SK-N-SH (cell line): ENCODE measurements around the gene NGB. TPM values are rescaled to one million over a fixed set of nuclear protein-coding genes. Genes with fewer than 3 reads are reported as not detected.
"Not testable (repeated sequence)": the region's sequence is repeated elsewhere in the genome, so short reads cannot be mapped to it uniquely, and the experiment has no call there.

Source experiments
- CTCF ChIA-PET: fragments of 300-600, 350-600 bp; formaldehyde crosslinking; extraction: SDS; loops from one replicate; lab custom pipeline; 2021; lab: Yijun Ruan, JAX
- POLR2A ChIA-PET: fragments of 350-600 bp; sonication (Branson Sonifier 250); formaldehyde crosslinking; extraction: SDS; loops from one replicate; lab custom pipeline; 2020; ENCODE audit warnings: antibody characterized with exemption, inconsistent platforms; lab: Yijun Ruan, JAX
- DNase-seq: peaks from one replicate; pipeline ENCODE4 v3.0.0; 2012
- H2AFZ ChIP-seq: fragments of 200-600 bp; sonication (generic); 2 replicates; pipeline ENCODE4 v1.8.1; 2016; ENCODE audit warnings: antibody characterized with exemption, mild to moderate bottlenecking, low read depth
- H3F3A ChIP-seq: fragments of 200-600 bp; sonication (generic); replicated peaks from 2 replicates; pipeline ENCODE3; 2016; ENCODE audit warnings: antibody characterized with exemption, mild to moderate bottlenecking; ENCODE audit not compliant: insufficient read depth
- H3K27ac ChIP-seq, 2 experiments: fragments of 200-500 bp in 1 of 2; fragments of 200-600 bp in 1 of 2; sonication (Bioruptor generic) in 1 of 2; sonication (generic), shearing (Covaris generic) in 1 of 2; 2 replicates each; pipeline versions ENCODE4 v1.5.1 to v1.6.1; 2014 to 2016; ENCODE audit warnings: low read depth in 2 of 2, inconsistent platforms in 1 of 2, low read length in 1 of 2, mild to moderate bottlenecking in 1 of 2, mixed read lengths in 1 of 2
- H3K27me3 ChIP-seq: fragments of 200-600 bp; sonication (generic), shearing (Covaris generic); 2 replicates; pipeline ENCODE4 v1.6.1; 2016; ENCODE audit warnings: mixed run types; ENCODE audit not compliant: insufficient read depth
- H3K36me3 ChIP-seq, 2 experiments: fragments of 200-500 bp in 1 of 2; fragments of 200-600 bp in 1 of 2; sonication (Bioruptor generic) in 1 of 2; sonication (generic) in 1 of 2; replicated peaks in 1 of 2; 2 replicates each; pipeline versions ENCODE3 to v1.5.1; 2014 to 2016; ENCODE audit warnings: low read length in 1 of 2, mild to moderate bottlenecking in 1 of 2; ENCODE audit not compliant: insufficient read depth in 2 of 2, control insufficient read depth in 1 of 2
- H3K4me1 ChIP-seq, 2 experiments: fragments of 200-500 bp in 1 of 2; fragments of 200-600 bp in 1 of 2; sonication (Bioruptor generic) in 1 of 2; sonication (generic), shearing (Covaris generic) in 1 of 2; 2 replicates each; pipeline versions ENCODE4 v1.5.1 to v1.6.1; 2014 to 2016; ENCODE audit warnings: low read depth in 1 of 2, low read length in 1 of 2, mixed run types in 1 of 2; ENCODE audit not compliant: insufficient read depth in 2 of 2, control insufficient read depth in 1 of 2
- H3K4me2 ChIP-seq: fragments of 200-600 bp; sonication (generic), shearing (Covaris generic); 2 replicates; pipeline ENCODE4 v1.6.1; 2017; ENCODE audit warnings: mixed run types
- H3K4me3 ChIP-seq, 2 experiments: fragments of 200-500 bp in 1 of 2; fragments of 200-600 bp in 1 of 2; sonication (Bioruptor generic) in 1 of 2; sonication (generic), shearing (Covaris generic) in 1 of 2; 2 replicates each; pipeline versions ENCODE4 v1.5.1 to v1.8.1; 2014 to 2016; ENCODE audit warnings: low read depth in 2 of 2, inconsistent platforms in 1 of 2, low read length in 1 of 2, mild to moderate bottlenecking in 1 of 2, mixed read lengths in 1 of 2, moderate library complexity in 1 of 2
- H3K79me2 ChIP-seq: fragments of 200-600 bp; sonication (generic); 2 replicates; pipeline ENCODE4 v1.8.1; 2017; ENCODE audit warnings: mild to moderate bottlenecking; ENCODE audit not compliant: insufficient read depth
- H3K9ac ChIP-seq: fragments of 200-600 bp; sonication (generic); 2 replicates; pipeline ENCODE4 v1.6.1; 2017; ENCODE audit warnings: mixed run types
- H3K9me2 ChIP-seq: fragments of 200-600 bp; sonication (generic); 2 replicates; pipeline ENCODE4 v1.6.1; 2017; ENCODE audit warnings: mixed run types
- H3K9me3 ChIP-seq: fragments of 200-600 bp; sonication (generic); 2 replicates; pipeline ENCODE4 v1.6.1; 2017; ENCODE audit warnings: mixed run types, mild to moderate bottlenecking, moderate library complexity
- H4K20me1 ChIP-seq: fragments of 200-600 bp; sonication (generic); 2 replicates; pipeline ENCODE4 v1.6.1; 2017; ENCODE audit warnings: mild to moderate bottlenecking, mixed run types; ENCODE audit not compliant: insufficient read depth
- CHD2 ChIP-seq: fragments of 150-350 bp; IDR thresholded peaks from 2 replicates; pipeline ENCODE4 v1.6.1; 2018; ENCODE audit warnings: low read length; ENCODE audit not compliant: partially characterized antibody
- FOXJ3 ChIP-seq: sonication (generic); formaldehyde crosslinking; IDR thresholded peaks from 2 replicates; pipeline ENCODE4 v1.5.1; 2020; ENCODE audit warnings: mild to moderate bottlenecking, missing genetic modification reagents
- FOXM1 ChIP-seq: IDR thresholded peaks from 2 replicates; pipeline ENCODE4 v1.4.0; 2012; ENCODE audit warnings: low read depth, mild to moderate bottlenecking
- GABPA ChIP-seq: IDR thresholded peaks from 2 replicates; pipeline ENCODE4 v1.4.0; 2012; ENCODE audit warnings: low read depth, mild to moderate bottlenecking
- GATA2 ChIP-seq: sonication (generic); formaldehyde crosslinking; IDR thresholded peaks from 2 replicates; pipeline ENCODE4 v1.5.0; 2020; ENCODE audit warnings: mild to moderate bottlenecking, missing genetic modification reagents
- MXI1 ChIP-seq: IDR thresholded peaks from 2 replicates; pipeline ENCODE4 v1.6.1; 2012; ENCODE audit warnings: mild to moderate bottlenecking, low read depth, low read length, improper control_type of control experiment
- RAD21 ChIP-seq: IDR thresholded peaks from 2 replicates; pipeline ENCODE4 v1.6.1; 2012; ENCODE audit warnings: mild to moderate bottlenecking, low read length
- SIN3A ChIP-seq: IDR thresholded peaks from 2 replicates; pipeline ENCODE4 v1.6.1; 2012; ENCODE audit warnings: low read depth, mild to moderate bottlenecking, low read length, moderate library complexity, borderline replicate concordance
- SMC3 ChIP-seq: IDR thresholded peaks from 2 replicates; pipeline ENCODE4 v1.6.1; 2012; ENCODE audit warnings: low read depth, low read length, improper control_type of control experiment
- TCF12 ChIP-seq: IDR thresholded peaks from 2 replicates; pipeline ENCODE4 v1.4.0; 2012
- WGBS: methylation state at CpG from one replicate; pipeline ENCODE4 v1.1.6; 2017; ENCODE audit warnings: low lambda C conversion rate; 5-methylcytosine and 5-hydroxymethylcytosine counted together
- polyA plus RNA-seq, 3 experiments: library from polyadenylated mRNA; depleted of rRNA; stranded (reverse); fragments of >200 nt; gene quantifications; 2 replicates each; pipeline ENCODE4 v1.2.3, GENCODE V29; 2012
- TF ChIP-seq, protein P1 (sequence below): fragments of 200-600 bp; sonication (generic); IDR thresholded peaks from 2 replicates; pipeline ENCODE4 v1.6.1; 2017; ENCODE audit warnings: antibody characterized with exemption, mild to moderate bottlenecking, moderate library complexity
- TF ChIP-seq, protein P2 (sequence below): IDR thresholded peaks from 2 replicates; pipeline ENCODE4; 2012
- TF ChIP-seq, protein P3 (sequence below): IDR thresholded peaks from 2 replicates; pipeline ENCODE4 v1.4.0; 2012; ENCODE audit warnings: low read depth, borderline replicate concordance
- TF ChIP-seq, protein P4 (sequence below): fragments of 150-350 bp; IDR thresholded peaks from 2 replicates; pipeline ENCODE4 v1.6.1; 2016; ENCODE audit warnings: mild to moderate bottlenecking, low read depth, low read length

Gene NGB
- polyA plus RNA-seq, 1 of the 3 experiments (the other 2 are of a cell fraction): not detected

DNA sequence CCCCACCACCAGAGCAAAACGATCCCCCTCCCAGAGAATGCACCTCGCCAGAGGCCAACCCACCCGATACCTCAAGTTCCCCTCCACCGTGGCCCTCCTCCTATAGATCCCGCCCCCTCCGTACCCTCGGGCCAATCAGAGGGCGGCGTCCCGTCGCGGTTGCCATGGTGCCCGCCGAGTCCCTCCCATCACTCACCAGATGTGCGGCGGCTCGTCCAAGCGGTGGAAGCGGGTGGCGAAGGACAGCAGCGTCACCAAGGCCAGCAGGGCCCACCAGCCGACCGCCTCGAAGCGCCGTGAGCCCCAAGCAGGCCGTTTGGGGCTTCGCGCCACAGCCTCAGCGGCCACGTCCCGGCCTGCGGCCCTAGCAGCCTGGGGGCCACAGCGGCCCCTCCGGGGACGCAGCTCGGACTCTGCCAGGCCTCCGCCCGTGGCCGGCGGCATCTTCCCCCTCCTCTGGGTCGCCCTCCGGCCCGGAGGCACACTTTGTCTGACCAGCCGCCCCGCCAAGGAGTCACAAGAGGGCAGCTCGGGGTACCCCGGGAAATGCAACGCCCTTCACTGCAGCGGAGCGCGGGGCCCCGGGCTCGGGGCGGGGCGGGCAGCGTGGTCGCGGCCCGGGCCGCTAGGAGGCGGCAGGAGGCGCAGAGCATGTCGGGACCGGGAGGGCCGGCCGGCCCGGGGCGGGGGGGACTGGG is 49.4 kb upstream of the NGB start, which contains the start of gene POMT2 (continued):
- TF ChIP-seq RAD21: no peak
- TF ChIP-seq, protein P1, sequence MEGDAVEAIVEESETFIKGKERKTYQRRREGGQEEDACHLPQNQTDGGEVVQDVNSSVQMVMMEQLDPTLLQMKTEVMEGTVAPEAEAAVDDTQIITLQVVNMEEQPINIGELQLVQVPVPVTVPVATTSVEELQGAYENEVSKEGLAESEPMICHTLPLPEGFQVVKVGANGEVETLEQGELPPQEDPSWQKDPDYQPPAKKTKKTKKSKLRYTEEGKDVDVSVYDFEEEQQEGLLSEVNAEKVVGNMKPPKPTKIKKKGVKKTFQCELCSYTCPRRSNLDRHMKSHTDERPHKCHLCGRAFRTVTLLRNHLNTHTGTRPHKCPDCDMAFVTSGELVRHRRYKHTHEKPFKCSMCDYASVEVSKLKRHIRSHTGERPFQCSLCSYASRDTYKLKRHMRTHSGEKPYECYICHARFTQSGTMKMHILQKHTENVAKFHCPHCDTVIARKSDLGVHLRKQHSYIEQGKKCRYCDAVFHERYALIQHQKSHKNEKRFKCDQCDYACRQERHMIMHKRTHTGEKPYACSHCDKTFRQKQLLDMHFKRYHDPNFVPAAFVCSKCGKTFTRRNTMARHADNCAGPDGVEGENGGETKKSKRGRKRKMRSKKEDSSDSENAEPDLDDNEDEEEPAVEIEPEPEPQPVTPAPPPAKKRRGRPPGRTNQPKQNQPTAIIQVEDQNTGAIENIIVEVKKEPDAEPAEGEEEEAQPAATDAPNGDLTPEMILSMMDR: peak; percentile 50
- no peak for TF ChIP-seq GABPA
- TF ChIP-seq, protein P2, sequence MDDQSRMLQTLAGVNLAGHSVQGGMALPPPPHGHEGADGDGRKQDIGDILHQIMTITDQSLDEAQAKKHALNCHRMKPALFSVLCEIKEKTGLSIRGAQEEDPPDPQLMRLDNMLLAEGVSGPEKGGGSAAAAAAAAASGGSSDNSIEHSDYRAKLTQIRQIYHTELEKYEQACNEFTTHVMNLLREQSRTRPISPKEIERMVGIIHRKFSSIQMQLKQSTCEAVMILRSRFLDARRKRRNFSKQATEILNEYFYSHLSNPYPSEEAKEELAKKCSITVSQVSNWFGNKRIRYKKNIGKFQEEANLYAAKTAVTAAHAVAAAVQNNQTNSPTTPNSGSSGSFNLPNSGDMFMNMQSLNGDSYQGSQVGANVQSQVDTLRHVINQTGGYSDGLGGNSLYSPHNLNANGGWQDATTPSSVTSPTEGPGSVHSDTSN: peak; percentile 40; the same call in 1 of the 2 replicates
- TF ChIP-seq, protein P3, sequence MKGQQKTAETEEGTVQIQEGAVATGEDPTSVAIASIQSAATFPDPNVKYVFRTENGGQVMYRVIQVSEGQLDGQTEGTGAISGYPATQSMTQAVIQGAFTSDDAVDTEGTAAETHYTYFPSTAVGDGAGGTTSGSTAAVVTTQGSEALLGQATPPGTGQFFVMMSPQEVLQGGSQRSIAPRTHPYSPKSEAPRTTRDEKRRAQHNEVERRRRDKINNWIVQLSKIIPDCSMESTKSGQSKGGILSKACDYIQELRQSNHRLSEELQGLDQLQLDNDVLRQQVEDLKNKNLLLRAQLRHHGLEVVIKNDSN: no peak
- TF ChIP-seq CHD2: no peak
- no peak for TF ChIP-seq FOXJ3

DNA sequence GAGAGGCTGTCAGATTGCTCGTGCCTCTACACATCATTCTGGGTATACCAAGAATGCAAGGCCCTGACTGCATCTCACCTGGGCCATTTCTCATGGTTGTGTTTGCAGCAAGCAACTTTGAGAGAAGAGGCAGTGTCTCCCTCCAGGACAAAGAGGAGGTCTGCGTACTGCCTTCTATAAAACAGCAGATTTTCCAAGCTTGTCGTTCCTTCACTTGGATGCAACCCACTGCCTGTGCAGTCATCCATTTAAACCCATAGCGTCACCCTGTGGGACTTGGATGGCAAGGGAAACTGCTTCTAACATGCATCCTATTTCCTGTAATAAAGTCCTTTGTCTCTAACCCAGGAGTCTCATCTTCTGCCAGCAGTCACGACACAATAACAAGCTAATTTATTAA is 48.4 kb upstream of the NGB start:
- CTCF ChIA-PET: interaction anchor here (0.8 to 3.8 kb wide), 6 partner anchors 8 to 446 kb away, joined by 3 to 20 read pairs (median 4); no protein-coding TSS in a partner anchor
- Histone ChIP-seq H3K36me3 (no peaks in the 10 kb centered on the region), H3K9me2 (no peaks in the 10 kb centered on the region), H3K4me2 (peak overlapping the region; percentile 98; the same call in 1 of the 2 replicates), H3F3A (peaks cover 3% of the 10 kb centered on the region), H3K27me3 (no peaks in the 10 kb centered on the region), H2AFZ (no peak overlapping the region), H4K20me1 (peaks cover 9% of the 10 kb centered on the region), H3K79me2 (peaks cover 37% of the 10 kb centered on the region), H3K27ac (no peak overlapping the region; a peak in 1 of 4 replicates), H3K9ac (no peak overlapping the region), H3K9me3 (no peaks in the 10 kb centered on the region), H3K4me1 (peaks cover 0 to 23% of the 10 kb centered on the region in 2 experiments; a peak in 2 of 4 replicates), H3K4me3 (0 out of 4 replicates have a peak overlapping the region, but pooled peaks of 1 of the 2 experiments have one; percentile 100)
- POLR2A ChIA-PET: no interaction called here
- DNase-seq: no peak
- 94% methylated on average over 5 of the region's 5 CpGs for WGBS
- TF ChIP-seq, protein P4, sequence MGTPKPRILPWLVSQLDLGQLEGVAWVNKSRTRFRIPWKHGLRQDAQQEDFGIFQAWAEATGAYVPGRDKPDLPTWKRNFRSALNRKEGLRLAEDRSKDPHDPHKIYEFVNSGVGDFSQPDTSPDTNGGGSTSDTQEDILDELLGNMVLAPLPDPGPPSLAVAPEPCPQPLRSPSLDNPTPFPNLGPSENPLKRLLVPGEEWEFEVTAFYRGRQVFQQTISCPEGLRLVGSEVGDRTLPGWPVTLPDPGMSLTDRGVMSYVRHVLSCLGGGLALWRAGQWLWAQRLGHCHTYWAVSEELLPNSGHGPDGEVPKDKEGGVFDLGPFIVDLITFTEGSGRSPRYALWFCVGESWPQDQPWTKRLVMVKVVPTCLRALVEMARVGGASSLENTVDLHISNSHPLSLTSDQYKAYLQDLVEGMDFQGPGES: no peak
- TF ChIP-seq FOXM1 (no peak), TCF12 (no peak), MXI1 (no peak), SMC3 (no peak), GATA2 (no peak), SIN3A (no peak)
- TF ChIP-seq, protein P3: no peak

DNA sequence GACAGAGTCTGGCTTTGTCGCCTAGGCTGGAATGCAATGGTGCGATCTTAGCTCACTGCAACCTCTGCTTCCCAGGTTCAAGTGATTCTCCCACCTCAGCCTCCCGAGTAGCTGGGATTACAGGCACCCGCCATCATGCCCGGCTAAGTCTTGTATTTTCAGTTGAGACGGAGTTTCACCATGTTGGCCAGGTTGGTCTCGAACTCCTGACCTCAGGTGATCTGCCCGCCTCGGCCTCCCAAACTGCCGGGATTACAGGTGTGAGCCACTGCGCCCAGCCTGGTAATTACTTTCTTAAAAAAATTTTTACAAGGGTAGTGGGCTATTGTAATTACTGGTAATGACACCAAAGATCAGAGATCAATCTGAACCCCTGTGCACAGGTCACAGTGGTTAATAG is 47.8 kb upstream of the NGB start:
- H3K9ac ChIP-seq, H3K36me3 ChIP-seq, POLR2A ChIA-PET, H3K9me2 ChIP-seq, H4K20me1 ChIP-seq, H3K27me3 ChIP-seq, H3K27ac ChIP-seq, H3K4me3 ChIP-seq, H2AFZ ChIP-seq, DNase-seq, H3K9me3 ChIP-seq, H3F3A ChIP-seq: not testable (repeated sequence)
- peaks cover 5 to 29% of the 10 kb centered on the region in 2 experiments; a peak in 3 of 4 replicates for H3K4me1 ChIP-seq
- peak overlapping the region; percentile 98; the same call in 1 of the 2 replicates for H3K4me2 ChIP-seq
- WGBS: 95% methylated on average over 11 of the region's 11 CpGs
- peaks cover 37% of the 10 kb centered on the region for H3K79me2 ChIP-seq
- CTCF ChIA-PET: interaction anchor here (0.8 to 3.8 kb wide), 4 partner anchors 17 to 179 kb away, joined by 3 to 20 read pairs (median 4); no protein-coding TSS in a partner anchor
